DMS114 treated with DMSO at 0.1 percent for 48 hours (cell line): Measurements from ENCODE around the gene TRMT61B.

ENCODE experiments used
- DNase-seq: peaks from one replicate; lab custom pipeline; 2025; ENCODE audit not compliant: unreplicated experiment; lab: John Stamatoyannopoulos, UW

Gene TRMT61B

DNA sequence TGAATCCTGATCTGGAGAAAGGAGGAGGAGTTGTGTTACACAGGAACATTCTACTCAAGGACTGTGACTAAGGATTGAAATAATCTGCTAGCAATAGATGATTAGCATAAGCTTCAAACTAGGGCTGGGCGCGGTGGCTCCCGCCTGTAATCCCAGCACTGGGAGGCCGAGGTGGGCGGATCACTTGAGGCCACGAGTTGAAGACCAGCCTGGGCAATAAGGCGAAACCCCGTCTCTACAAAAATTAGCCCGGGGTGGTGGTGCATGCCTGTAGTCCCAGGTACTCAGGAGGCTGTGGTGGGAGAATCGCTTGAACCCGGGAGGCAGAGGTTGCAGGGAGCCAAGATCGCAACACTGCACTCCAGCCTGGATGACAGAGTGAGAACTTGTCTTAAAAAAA lies 1.5 kb downstream of the TRMT61B start:
- DNase-seq, result no peak

DNA sequence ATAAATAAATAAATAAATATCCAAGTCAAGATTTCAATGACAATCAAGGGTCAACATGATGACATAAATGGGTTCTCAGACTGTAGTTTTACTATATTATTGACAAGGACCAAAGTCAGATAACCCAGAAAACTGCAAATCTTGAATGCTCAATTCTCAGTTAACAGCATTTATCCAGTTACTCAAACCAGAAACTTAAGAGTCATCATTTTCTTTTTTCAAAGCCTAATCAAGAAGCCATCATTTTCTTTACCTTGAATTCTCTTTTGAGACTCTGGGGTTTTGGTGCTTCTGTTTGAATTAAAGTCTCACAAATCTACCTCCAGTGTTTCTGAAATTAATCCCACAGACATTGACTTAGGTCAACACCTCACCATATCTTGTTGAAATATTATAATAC lies 14.1 kb downstream of the TRMT61B start:
- no peak for DNase-seq

DNA sequence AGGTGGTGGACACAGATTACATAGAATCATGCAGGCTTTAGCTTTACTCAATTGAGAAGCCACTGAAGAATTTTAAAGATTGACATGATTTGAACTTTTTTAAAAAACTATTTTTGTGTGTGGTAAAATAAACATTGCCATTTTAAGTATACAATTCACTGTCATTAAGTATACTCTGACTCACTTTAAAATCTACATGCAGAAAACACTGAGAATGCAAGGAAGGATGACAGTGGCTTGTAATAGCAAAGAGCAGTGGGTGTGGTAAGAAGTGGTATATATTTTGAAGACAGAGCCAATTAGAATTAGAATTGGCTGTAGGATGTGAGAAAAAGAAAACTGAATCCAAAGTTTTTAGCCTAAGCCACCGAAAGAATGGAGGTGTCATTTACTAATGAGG lies 14.9 kb downstream of the TRMT61B start:
- no peak for DNase-seq

DNA sequence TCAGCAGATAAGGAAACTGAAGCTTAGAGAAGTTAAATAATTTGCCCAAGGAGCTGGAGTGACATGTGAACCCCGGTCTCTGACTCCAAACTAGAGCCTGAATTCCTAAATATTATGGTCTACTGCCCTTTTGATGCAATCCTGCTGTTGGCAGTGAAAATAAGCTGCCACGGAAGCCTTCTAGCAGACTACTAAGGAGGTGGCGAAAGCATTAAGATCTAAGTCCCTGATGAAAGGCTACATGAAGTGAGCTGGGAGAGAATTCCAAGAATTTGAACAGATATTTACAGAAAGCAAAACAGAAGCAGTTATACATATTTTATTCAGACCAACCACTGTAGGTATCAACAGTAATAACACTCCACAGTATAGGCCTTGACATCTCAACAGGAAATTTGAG lies 28.1 kb downstream of the TRMT61B start:
- DNase-seq, result no peak

DNA sequence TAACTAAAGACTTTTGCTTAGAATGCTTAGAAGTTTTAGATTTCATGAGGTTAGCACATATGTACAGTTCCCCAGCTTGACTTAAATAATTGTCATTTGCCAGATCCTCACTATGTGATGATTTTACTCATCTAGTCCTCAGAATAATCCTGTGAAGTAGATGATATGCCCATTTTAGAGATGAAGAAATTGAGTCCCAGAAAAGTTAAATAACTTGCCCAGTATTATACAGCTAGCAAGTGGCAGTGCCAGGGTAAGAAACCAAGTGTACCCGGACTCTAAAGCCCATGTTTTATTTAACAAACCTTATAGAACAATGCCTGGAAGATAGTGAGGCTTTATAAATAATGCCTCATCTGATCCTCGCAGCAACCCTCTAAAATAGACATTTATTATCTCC lies 31.1 kb downstream of the TRMT61B start:
- DNase-seq, result no peak

DNA sequence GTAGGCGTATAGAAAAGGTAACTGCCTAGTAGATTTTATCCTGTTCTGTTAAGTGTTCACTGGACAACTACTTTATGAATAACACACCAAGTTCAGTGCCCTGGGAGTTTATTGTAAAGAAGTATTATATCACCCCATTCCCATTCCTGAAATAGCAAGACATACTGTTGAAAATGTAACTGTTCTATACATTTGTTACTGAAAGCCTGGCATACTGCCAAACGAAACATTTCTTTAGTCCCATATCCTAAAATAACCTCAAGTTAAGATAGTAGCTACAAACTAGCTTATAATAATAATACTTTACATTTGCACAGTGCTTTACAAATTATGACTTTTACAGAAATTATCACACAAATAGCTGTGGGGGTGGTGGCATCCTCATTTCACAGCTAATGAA lies 34.3 kb downstream of the TRMT61B start:
- DNase-seq, result no peak

DNA sequence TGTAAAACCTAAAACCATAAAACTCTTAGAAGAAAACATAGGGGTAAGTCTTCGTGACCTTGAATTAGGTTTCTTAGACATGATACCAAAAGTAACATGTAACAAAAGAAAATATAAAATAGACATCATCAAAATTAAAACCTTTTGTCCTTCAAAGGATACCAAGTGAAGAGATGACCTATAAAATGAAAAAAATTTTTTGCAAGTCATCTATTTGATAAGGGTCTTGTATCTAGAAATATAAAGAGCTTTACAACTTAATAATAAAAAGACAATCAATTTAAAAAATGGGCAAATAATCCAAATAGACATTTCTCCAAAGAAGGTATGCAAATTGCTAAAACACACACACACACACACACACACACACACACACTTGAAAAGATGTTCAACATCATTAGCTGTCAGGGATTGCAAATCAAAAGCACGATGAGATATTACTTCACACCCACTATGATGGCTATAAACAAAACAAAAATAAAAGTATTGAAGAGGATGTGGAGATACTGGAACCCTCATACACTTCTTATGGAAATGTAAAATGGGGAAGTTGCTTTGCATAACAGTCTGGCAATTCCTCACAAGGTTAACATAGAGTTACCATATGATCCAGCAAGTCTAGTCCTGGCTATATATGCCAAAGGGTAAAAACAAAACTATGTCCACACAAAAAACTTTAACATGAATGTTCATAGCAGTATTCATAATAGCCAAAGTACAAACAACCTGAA lies 36.2 kb downstream of the TRMT61B start:
- DNase-seq, result no peak

DNA sequence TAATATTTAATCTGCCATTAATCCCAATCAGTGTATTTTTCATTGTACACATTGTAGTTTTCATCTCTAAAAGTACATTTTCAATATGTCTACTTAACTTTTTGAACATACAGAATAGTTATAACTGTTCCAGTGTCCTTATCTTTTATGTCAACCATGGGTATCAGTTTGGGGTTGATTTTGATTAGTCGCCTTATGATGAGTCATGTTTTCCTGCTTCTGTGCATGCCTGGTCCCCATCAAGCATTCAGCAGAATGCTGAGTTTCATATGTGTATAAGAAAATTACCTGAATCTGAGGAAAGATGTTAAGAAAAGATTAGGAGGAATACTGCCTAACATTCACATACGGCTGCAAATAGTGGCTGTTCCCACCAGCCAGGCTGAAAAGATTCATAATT lies 41.7 kb downstream of the TRMT61B start:
- DNase-seq, result no peak

DNA sequence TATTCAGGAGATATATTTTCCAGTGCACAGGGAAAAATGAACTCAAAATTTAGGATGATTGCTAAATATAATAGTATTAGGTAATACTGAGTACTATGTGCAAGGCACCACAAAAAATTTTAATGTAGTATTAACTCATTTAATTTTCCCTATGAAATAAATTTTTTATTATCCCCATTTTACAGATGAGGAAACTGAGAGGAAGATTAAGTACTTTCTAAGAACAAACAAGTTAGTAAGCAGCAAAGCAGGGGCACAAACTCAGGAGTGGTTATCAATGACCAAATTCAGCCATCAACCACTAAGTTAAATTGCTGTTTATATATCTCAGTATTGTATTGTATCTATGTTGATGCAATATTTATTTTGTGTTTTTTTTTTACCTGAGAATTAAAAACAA lies 45.2 kb downstream of the TRMT61B start:
- DNase-seq, result no peak

DNA sequence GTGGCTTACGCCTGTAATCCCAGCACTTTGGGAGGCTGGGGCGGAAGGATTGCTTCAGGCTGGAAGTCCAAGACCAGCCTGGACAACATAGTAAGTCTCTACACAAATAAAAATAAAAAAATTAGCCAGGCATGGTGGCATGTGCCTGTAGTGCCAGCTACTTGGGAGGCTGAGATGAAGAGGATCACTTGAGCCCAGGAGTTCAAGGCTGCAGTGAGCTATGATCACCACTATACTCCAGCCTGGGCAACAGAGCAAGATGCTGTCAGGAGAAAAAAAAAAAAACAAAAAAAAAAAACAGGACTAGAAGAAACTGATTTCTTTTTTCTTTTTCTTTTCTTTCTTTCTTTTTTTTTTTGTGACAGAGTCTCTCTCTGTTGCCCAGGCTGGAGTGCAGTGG lies 45.9 kb downstream of the TRMT61B start:
- no peak for DNase-seq

DNA sequence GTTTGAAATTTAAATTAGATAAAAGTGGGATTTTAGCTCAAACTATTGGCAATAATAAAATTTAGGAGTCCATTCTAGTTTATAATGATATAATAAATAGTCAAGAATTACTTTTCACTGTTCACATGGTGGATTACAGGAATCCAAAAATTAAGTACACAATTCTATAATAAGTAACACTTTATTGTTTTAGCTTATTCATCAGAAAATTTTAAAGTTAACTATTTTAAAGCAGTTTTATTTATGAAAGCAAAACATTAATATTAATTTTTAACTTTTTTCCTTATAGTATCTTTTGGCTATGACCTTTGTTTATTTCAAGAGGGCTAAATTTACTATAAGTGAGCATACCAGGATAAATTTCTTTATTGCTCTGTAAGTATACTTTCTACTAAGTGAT lies 48.1 kb downstream of the TRMT61B start:
- DNase-seq, result no peak

DNA sequence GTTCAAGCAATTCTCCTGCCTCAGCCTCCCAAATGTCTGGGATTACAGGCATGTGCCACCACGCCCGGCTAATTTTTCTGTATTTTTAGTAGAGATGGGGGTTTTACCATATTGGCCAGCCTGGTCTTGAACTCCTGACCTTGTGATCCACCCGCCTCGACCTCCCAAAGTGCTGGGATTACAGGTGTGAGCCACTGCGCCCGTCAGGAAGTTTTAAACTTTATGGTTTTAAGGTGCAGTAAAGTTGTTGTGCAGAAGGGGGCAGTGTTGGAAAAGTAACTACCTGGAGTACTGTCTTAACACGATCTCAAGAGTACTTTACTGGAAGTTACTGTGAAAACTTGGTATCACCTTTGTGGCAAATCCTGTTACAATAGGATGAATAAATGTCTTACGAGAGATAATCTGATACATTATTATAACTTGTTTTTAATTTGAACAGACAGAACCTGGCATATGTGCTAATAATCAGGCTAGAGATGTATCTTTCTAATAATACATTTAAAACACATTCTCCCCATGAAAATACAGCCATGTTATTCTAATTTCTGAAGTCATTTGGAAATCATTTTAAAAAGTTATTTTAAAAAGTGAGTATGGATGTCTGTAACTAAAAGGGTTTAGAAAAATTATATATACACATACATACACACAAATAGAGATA lies 48.7 kb downstream of the TRMT61B start:
- peak; percentile 47 for DNase-seq

DNA sequence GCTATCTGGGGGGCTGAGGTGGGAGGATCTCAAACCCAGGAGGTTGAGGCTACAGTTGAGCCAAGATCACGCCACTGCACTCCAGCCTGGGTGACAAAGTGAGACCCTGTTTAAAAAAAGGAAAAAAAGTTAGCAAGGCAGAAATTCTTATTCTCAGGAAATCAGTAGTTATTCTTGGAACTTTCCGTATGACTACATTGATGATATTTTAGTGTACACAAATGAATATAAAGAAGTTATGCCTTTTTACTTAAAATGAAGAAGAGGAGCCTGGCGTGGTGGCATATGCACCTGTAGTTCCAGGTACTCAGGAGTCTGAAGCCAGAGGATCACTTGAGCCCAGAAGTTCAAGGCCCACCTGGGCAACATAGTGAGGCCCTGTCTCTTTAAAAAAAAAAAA lies 52.1 kb downstream of the TRMT61B start:
- DNase-seq, result no peak

DNA sequence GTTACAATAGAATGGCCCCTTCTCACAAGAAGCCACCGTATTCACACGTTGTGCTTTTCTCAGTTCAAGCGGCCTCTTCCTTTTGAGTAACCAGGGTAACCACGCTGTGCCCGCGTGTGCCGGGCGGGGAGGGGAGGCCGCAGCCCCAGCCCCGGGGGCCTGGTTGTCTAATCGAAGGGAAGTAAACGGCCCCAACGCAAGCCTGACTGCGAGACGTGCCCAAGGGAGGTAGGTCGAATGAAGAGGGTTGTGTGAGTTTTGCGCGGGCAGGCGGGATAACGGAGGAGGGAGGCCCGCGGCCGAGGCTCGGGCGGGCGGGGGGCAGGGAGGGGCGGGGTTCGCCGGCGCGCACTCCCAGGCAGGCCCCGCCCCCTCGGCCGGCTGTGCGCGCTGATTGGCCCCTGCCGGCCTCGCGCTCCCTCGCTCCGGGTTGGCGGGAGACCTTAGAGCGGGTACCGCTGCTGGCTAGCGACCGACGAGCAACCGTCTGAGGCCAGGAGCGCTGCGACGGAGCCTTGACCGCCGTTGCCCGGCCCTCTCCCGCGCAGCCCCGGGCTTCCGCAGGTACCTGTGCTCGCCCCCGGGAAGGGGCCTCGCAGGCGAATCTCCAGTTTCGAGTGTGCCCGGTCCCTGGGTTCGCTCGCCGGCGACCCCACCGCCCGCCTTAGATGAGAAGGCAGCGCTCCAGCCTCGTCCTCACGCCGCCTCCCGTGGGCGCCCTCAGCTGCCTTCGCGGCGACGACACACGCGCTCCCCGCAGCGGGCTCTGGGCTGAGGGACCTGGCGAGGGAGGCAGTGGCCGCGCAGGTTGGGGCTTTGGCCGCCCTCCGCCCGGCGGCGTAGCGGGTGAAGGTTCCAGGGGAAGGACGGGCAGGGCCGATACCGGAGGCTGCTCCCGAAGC lies 59.5 kb downstream of the TRMT61B start, which contains the start of gene SPDYA:
TSS of gene SPDYA (plus strand) at position 451 of the 902 bp plus-strand sequence. CDS start 5,181 bp downstream, outside the sequence.
- DNase-seq, result peak; percentile 71

DNA sequence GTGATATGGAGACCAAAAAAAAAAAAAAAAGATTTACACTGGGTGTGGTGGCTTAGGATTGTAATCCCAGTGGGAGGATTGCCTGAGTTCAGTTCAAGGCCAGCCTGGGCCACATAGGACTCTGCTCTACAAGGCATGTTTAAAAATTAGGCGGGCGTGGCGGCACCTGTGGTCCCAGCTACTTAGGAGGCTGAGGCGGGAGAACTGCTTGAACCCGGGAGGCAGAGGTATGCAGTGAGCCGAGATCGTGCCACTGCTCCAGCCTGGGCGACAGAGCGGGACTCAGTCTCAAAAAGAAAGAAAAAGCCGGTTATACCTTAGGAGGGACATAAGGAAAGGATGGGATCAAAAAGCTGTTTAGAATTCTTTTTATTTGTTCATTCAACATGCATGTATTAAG lies 60.2 kb downstream of the TRMT61B start:
- DNase-seq, result no peak

DNA sequence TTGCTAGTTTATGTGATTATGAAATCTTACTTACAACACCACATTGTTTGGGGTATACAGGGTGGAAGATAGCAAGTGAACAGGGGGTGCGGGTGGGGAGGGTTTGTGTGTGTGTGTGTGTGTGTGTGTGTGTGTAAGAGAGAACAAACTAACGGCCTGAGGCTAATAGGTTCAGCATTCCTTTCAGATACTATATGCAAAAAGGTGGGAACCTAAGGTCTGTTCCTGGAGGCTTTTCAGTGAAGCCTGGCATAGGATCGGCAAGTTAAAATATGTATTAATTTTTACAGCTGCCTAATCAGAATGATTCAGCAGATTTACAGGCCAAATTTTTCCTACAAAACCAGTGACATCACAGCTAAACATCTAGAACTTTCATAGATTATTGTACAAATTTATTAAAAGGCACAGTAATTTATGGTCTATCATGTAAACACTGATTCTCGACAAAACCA lies 67.1 kb downstream of the TRMT61B start:
- no peak for DNase-seq

DNA sequence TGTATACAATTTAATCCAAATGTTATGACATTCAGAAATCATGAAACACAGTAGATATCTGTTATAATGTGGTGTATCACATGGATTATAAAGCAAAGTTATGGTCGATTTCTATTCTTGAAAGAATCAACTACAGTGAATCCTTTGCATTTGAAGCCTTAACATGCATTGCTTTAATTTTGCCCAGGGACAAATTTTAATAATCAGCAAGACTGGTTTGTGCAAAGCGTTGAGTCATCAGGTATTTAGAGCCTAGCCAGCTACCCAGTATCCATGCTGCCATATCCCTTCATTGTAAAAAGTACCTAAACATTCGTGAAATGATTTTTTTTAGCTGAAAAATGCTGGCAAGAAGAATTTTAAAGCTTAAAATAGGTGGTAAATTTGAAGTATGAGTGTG lies 68.4 kb downstream of the TRMT61B start:
- DNase-seq, result no peak
